Ishikawa (cell line): Measurements from ENCODE around the gene SERPINB6.

ENCODE experiments used
- EP300 ChIP-seq: IDR thresholded peaks from 2 replicates; pipeline ENCODE4 v1.6.1; 2012; ENCODE audit warnings: borderline replicate concordance
- MAX ChIP-seq: IDR thresholded peaks from 2 replicates; pipeline ENCODE4 v1.6.1; 2012
- REST ChIP-seq: IDR thresholded peaks from 2 replicates; pipeline ENCODE4 v1.6.1; 2012; ENCODE audit warnings: low read depth, mild to moderate bottlenecking
- TAF1 ChIP-seq: IDR thresholded peaks from 2 replicates; pipeline ENCODE4 v1.6.1; 2012; ENCODE audit warnings: low read depth, mild to moderate bottlenecking
- YY1 ChIP-seq: IDR thresholded peaks from 2 replicates; pipeline ENCODE4 v1.6.1; 2012; ENCODE audit warnings: low read depth

- TF ChIP-seq EP300 (no peak), YY1 (no peak), REST (no peak), TAF1 (no peak), MAX (no peak)
These were observed 16.7 kb upstream of the SERPINB6 start for GRCh38 chr6:2988094-2988425.
